ENCODE data around the gene SLC7A8.

The SLC7A8 gene

DNA sequence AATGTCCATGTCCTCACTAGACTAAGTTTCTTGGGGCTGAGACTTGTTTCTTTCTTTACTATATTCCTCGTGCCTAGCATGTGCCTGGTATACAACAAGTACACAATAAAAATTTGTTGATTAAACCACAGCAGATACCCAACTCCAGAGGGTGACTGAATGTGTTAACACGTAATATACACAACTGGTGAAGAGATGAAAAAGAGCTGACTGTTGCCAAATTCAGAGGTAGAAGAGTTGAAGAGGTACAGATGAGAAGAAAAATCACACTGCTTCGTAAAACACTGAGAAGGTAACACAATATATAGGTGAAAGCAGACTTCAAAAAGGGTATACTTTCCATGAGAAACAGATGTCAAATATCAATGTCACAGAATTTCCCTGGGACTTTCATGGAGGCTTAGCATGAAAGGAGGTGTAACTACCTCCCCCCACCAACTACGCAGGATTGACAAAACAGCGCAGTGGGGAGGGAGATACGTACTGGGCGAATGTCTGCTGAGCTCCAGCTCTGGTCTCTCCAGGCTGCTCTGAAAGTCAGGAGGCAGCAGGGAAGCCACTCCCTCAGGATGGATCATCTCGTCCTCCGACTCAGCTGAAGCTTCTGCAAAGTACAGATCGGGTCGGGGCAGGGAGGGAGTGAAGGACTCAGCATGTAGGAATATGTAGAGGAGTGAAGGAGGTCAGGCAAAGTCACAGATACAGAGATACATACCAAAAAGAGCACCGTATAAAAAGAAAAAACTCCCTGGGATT, 93.8 kb downstream of the SLC7A8 start:
- Histone ChIP-seq H3K4me3 (ENCODE audit: low read depth, low read length) (no peak overlapping the region), H3K36me3 (ENCODE audit: control insufficient read depth in 2 of 2, insufficient read depth in 1 of 2, low read length in 2 of 2) (peaks cover 67 to 84% of the 10 kb centered on the region in 2 experiments), H3K9me3 (ENCODE audit: control insufficient read depth, insufficient read depth, low read depth, low read length) (no peaks in the 10 kb centered on the region), H3K4me1 (ENCODE audit: control insufficient read depth, insufficient read depth, low read length) (peaks cover 7% of the 10 kb centered on the region; the same call in 1 of the 2 replicates), H3K27ac (ENCODE audit: extremely low read depth, low read depth, low read length) (no peak overlapping the region)
- TF ChIP-seq ZNF571 (tag by site-specific recombination; IDR thresholded peaks at IDR 0.05) (no peak), SP3 (tag by site-specific recombination; IDR thresholded peaks at IDR 0.05) (0 out of 2 replicates have a peak, but pooled peaks have one; percentile 3)
- CTCF ChIA-PET = interaction anchor here (0.7 to 5.9 kb wide), 4 partner anchors 13 to 103 kb away, joined by 3 to 49 read pairs (median 14); no protein-coding TSS in a partner anchor
- POLR2A ChIA-PET = no interaction called here

DNA sequence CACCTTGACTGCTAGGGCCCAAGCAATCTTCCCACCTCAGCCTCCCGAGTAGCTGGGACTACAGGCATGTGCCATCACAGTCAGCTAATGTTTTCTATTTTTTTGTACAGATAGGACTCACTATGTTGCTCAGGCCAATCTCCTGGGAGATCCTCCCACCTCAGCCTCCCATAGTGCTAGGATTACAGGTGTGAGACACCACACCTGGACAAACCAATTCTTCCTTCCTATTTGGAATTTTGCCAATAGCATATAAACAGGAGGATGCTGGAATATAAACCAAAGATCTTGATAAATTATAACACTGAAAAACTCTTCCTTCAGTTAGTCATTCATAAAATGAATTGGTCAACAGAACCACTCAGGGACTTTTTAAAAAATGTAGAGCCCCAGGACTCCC, 96.9 kb downstream of the SLC7A8 start:
- Histone ChIP-seq H3K9me3 (ENCODE audit: control insufficient read depth, insufficient read depth, low read depth, low read length) (no peaks in the 10 kb centered on the region), H3K4me1 (ENCODE audit: control insufficient read depth, insufficient read depth, low read length) (no peaks in the 10 kb centered on the region), H3K36me3 (ENCODE audit: control insufficient read depth in 2 of 2, insufficient read depth in 1 of 2, low read length in 2 of 2) (peaks cover 85% of the 10 kb centered on the region in 2 experiments), H3K4me3 (ENCODE audit: low read depth, low read length) (no peak overlapping the region), H3K27ac (ENCODE audit: extremely low read depth, low read depth, low read length) (no peak overlapping the region)
- ChIA-PET CTCF (interaction anchor here (0.8 to 2.0 kb wide), 3 partner anchors 10 to 18 kb away, joined by 3 to 14 read pairs (median 12); no protein-coding TSS in a partner anchor), POLR2A (interaction anchor here (3.1 kb wide), 1 partner anchor 15 kb away, joined by 7 read pairs; no protein-coding TSS in a partner anchor)
- TF ChIP-seq ZNF416 (tag by site-specific recombination; IDR thresholded peaks at IDR 0.05) = no peak
- no peak for TF ChIP-seq ZNF501 (tag by site-specific recombination; IDR thresholded peaks at IDR 0.05)
- TF ChIP-seq EGR2 (tag by site-specific recombination; IDR thresholded peaks at IDR 0.05; ENCODE audit: low read depth) = no peak
- no peak for TF ChIP-seq GLIS2 (tag by site-specific recombination; IDR thresholded peaks at IDR 0.05)
- TF ChIP-seq ZNF175 (tag by site-specific recombination; IDR thresholded peaks at IDR 0.05) = no peak
- TF ChIP-seq, protein P1, sequence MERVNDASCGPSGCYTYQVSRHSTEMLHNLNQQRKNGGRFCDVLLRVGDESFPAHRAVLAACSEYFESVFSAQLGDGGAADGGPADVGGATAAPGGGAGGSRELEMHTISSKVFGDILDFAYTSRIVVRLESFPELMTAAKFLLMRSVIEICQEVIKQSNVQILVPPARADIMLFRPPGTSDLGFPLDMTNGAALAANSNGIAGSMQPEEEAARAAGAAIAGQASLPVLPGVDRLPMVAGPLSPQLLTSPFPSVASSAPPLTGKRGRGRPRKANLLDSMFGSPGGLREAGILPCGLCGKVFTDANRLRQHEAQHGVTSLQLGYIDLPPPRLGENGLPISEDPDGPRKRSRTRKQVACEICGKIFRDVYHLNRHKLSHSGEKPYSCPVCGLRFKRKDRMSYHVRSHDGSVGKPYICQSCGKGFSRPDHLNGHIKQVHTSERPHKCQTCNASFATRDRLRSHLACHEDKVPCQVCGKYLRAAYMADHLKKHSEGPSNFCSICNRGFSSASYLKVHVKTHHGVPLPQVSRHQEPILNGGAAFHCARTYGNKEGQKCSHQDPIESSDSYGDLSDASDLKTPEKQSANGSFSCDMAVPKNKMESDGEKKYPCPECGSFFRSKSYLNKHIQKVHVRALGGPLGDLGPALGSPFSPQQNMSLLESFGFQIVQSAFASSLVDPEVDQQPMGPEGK (tag by site-specific recombination; IDR thresholded peaks at IDR 0.05) = no peak
- TF ChIP-seq ZNF2 (tag by site-specific recombination; IDR thresholded peaks at IDR 0.05) = no peak
- no peak for TF ChIP-seq ZFHX2 (tag by site-specific recombination; conservative IDR thresholded peaks at IDR 0.05)
- TF ChIP-seq ZNF510 (tag by site-specific recombination; IDR thresholded peaks at IDR 0.05; ENCODE audit: insufficient replicate concordance) = no peak
- no peak for TF ChIP-seq SCRT1 (tag by site-specific recombination; IDR thresholded peaks at IDR 0.05; ENCODE audit: borderline replicate concordance)
- TF ChIP-seq ZNF112 (tag by site-specific recombination; IDR thresholded peaks at IDR 0.05) = no peak

DNA sequence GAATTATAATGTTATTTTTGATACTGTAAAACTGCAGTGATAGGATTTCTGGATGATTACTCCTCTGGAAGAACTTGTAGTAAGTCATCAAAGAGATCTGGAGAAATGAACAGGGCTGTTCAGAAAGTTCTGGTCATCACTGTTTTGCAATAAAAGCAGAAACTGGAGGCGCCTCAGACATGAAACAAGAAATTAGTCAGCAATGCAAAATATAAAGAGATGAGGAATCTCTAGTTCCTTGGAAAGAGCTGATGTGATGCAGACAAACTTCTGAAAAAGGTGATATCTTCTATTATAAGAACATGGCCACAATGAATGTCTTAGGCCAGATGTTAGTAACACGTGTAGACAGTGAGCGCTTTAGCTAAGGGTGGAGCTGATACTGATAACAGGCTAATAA, 98.0 kb downstream of the SLC7A8 start:
- no peaks in the 10 kb centered on the region for H3K4me1 ChIP-seq (ENCODE audit: control insufficient read depth, insufficient read depth, low read length)
- ChIA-PET POLR2A (interaction anchor here (0.7 to 3.1 kb wide), 3 partner anchors 9 to 18 kb away, joined by 3 to 7 read pairs (median 7); partner anchors contain the start of genes ACIN1 and C14orf119), CTCF (interaction anchor here (0.6 to 2.0 kb wide), 5 partner anchors 9 to 109 kb away, joined by 3 to 14 read pairs (median 5); no protein-coding TSS in a partner anchor)
- peaks cover 86 to 87% of the 10 kb centered on the region in 2 experiments for H3K36me3 ChIP-seq (ENCODE audit: control insufficient read depth in 2 of 2, insufficient read depth in 1 of 2, low read length in 2 of 2)
- no peak overlapping the region for H3K4me3 ChIP-seq (ENCODE audit: low read depth, low read length)
- no peak overlapping the region for H3K27ac ChIP-seq (ENCODE audit: extremely low read depth, low read depth, low read length)
- no peaks in the 10 kb centered on the region for H3K9me3 ChIP-seq (ENCODE audit: control insufficient read depth, insufficient read depth, low read depth, low read length)
- TF ChIP-seq YY2 (tag by site-specific recombination; IDR thresholded peaks at IDR 0.05) (no peak), ZNF785 (tag by site-specific recombination; IDR thresholded peaks at IDR 0.05) (no peak), ZNF350 (tag by site-specific recombination; IDR thresholded peaks at IDR 0.05) (no peak), ZXDB (tag by site-specific recombination; IDR thresholded peaks at IDR 0.05) (no peak), ZNF596 (tag by site-specific recombination; IDR thresholded peaks at IDR 0.05) (no peak), ZNF561 (tag by site-specific recombination; IDR thresholded peaks at IDR 0.05; ENCODE audit: borderline replicate concordance) (no peak), ZSCAN23 (tag by site-specific recombination; IDR thresholded peaks at IDR 0.05) (no peak)
- TF ChIP-seq, protein P2, sequence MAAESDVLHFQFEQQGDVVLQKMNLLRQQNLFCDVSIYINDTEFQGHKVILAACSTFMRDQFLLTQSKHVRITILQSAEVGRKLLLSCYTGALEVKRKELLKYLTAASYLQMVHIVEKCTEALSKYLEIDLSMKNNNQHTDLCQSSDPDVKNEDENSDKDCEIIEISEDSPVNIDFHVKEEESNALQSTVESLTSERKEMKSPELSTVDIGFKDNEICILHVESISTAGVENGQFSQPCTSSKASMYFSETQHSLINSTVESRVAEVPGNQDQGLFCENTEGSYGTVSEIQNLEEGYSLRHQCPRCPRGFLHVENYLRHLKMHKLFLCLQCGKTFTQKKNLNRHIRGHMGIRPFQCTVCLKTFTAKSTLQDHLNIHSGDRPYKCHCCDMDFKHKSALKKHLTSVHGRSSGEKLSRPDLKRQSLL (tag by site-specific recombination; IDR thresholded peaks at IDR 0.05) = no peak
- TF ChIP-seq, protein P3, sequence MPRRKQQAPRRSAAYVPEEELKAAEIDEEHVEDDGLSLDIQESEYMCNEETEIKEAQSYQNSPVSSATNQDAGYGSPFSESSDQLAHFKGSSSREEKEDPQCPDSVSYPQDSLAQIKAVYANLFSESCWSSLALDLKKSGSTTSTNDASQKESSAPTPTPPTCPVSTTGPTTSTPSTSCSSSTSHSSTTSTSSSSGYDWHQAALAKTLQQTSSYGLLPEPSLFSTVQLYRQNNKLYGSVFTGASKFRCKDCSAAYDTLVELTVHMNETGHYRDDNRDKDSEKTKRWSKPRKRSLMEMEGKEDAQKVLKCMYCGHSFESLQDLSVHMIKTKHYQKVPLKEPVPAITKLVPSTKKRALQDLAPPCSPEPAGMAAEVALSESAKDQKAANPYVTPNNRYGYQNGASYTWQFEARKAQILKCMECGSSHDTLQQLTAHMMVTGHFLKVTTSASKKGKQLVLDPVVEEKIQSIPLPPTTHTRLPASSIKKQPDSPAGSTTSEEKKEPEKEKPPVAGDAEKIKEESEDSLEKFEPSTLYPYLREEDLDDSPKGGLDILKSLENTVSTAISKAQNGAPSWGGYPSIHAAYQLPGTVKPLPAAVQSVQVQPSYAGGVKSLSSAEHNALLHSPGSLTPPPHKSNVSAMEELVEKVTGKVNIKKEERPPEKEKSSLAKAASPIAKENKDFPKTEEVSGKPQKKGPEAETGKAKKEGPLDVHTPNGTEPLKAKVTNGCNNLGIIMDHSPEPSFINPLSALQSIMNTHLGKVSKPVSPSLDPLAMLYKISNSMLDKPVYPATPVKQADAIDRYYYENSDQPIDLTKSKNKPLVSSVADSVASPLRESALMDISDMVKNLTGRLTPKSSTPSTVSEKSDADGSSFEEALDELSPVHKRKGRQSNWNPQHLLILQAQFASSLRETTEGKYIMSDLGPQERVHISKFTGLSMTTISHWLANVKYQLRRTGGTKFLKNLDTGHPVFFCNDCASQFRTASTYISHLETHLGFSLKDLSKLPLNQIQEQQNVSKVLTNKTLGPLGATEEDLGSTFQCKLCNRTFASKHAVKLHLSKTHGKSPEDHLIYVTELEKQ (tag by site-specific recombination; IDR thresholded peaks at IDR 0.05; ENCODE audit: borderline replicate concordance) = no peak
- TF ChIP-seq, protein P4, sequence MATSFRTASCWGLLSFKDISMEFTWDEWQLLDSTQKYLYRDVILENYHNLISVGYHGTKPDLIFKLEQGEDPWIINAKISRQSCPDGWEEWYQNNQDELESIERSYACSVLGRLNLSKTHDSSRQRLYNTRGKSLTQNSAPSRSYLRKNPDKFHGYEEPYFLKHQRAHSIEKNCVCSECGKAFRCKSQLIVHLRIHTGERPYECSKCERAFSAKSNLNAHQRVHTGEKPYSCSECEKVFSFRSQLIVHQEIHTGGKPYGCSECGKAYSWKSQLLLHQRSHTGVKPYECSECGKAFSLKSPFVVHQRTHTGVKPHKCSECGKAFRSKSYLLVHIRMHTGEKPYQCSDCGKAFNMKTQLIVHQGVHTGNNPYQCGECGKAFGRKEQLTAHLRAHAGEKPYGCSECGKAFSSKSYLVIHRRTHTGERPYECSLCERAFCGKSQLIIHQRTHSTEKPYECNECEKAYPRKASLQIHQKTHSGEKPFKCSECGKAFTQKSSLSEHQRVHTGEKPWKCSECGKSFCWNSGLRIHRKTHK (tag by site-specific recombination; IDR thresholded peaks at IDR 0.05) = no peak
